Left lobe of liver (tissue), 2 donors: ENCODE results near the gene NPLOC4. TPM values are rescaled to one million over a fixed set of nuclear protein-coding genes. Genes with fewer than 3 reads are reported as not detected.

Source experiments
- ATAC-seq: fragments of 200-7000 bp; cut with Tn5 transposase; one replicate; pipeline ENCODE4 v1.9.1; 2020; ENCODE audit warnings: mild to moderate bottlenecking, moderate library complexity
- DNase-seq: peaks from one replicate; pipeline ENCODE4 v3.0.0-alpha.2; 2020; ENCODE audit warnings: low spot score
- total RNA-seq: library from RNA; stranded (reverse); gene quantifications from one replicate; pipeline ENCODE4 v1.2.1, GENCODE V29; 2021
- donor health status: DM: no; HTN: no; CAD: no; lungs with moderate emphysema.
- donor health status: DM: no; HTN: yes; CAD: no.

The NPLOC4 gene
- total RNA-seq, 1 donor from 2014 or later, result 49.5 TPM

GRCh38 chr17:81665205-81666091, 28.5 kb upstream of the NPLOC4 start:
- peak; percentile 7 for ATAC-seq
- DNase-seq, result no peak

DNA sequence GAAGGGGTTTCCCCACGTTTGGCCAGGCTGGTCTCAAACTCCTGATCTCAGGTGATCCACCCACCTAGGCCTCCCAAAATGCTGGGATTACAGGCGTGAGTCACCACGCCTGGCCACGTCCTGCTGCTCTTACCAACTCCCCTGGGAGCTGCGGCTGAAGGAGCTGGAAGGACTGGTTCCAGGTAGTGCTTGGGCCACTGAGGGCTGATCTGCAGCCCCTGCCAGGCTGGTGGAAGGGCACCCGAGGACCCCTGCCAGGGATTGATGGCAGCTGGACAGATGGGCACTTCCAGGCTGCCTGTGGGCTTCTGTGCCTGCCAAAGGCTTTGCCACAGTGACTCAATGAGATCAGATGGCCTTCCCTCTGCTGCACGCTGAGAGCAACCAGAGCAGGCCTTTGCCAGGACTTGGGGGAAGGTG, 27.1 kb upstream of the NPLOC4 start:
- ATAC-seq, result no peak

GRCh38 chr17:81662002-81662401, 25.1 kb upstream of the NPLOC4 start:
- ATAC-seq, result no peak

More for the DNA sequence above, 27.1 kb upstream of the NPLOC4 start:
- DNase-seq, result no peak

GRCh38 chr17:81660441-81660840, 23.5 kb upstream of the NPLOC4 start:
- DNase-seq (no peak), ATAC-seq (no peak)

More at GRCh38 chr17:81662002-81662401, 25.1 kb upstream of the NPLOC4 start:
- DNase-seq, result no peak

- no peak for ATAC-seq
Observed at GRCh38 chr17:81659038-81659437, 22.1 kb upstream of the NPLOC4 start.

DNA sequence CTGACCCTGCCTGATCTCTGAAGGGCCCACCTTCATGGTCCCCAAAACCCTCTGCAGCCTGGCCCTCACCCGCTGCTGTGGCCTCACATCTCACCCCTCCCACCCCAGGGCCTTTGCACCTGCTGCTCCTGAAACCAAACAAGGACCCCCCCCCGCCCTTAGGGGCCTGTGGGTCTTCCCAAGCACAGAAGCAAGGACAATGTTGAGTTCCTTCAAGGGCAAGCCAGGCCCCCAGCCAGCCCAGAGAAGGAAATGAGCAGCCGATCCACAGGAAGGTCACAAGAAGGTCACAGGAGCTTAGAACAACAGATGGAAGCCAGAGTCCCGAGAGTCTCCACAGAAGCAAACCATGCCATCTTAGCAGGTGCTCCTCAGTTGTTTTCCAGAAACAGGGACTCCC, 19.9 kb upstream of the NPLOC4 start:
- DNase-seq (no peak), ATAC-seq (no peak)

More at GRCh38 chr17:81659038-81659437, 22.1 kb upstream of the NPLOC4 start:
- DNase-seq, result no peak

- DNase-seq (no peak), ATAC-seq (peak; percentile 6)
Observed at GRCh38 chr17:81656118-81656743, 19.3 kb upstream of the NPLOC4 start, which contains the start of gene PDE6G. Gene PDE6G (minus strand): TSS chr17:81656542. CDS start chr17:81653305, 3,237 bp downstream.

DNA sequence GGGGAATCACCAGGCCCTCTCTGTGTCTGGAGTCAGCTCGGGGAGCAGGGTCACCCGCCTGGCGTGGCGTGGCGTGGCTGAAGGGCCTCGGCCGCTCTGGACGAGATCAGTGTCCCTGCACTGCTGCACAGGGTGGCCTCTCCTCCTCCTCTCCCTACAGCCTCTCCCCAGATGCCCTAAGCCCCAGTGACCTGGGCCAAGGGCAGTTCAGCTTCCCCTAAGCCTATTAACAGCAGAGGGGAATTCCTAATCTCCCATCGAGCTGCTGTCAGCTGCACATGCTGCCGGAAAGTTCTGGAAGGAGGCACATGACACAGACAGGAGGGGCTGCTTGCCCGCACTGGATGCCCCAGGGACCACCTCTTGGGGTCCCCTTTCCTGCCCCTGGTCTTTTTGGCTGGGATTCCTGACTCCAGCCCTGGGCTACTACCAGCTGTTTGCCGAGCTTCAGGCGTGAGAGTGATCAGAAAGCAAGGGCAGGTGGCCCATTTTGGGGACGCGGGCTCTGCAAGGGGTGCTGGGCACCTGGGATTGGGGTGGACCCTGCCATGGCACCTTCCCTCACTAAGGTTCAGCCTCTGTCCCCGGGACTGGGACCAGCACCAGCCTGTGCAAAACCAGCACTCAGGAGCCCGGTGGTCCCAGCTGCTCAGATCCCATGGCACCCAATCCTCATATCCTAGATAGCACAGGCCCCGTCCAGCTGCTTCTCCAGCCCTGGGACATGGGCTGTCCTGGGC, 18.6 kb upstream of the NPLOC4 start:
- no peak for DNase-seq

GRCh38 chr17:81652906-81653771, 16.2 kb upstream of the NPLOC4 start:
- DNase-seq, result no peak
- peak; percentile 9 for ATAC-seq

More for the DNA sequence above, 18.6 kb upstream of the NPLOC4 start:
- ATAC-seq, result peak; percentile 8

DNA sequence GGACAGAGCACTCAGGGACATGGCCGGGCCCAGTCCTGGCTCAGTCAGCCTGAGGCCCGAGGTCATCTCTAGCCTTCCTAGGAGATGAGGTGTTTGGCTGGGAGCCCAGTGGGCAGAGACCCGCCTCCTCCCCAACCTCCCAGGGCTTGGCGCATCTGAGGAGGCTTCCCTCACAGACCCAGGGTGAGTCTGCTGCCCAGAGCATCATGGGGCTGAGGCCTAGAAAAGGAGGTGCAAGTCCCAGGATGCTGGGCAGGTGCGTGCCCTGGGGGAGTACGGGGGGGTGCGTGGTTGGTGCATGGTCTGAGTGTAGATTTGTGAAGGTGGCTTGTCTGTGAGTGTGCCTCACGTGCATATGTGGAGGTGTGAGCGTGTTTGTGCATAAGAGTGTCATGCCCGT, 14.8 kb upstream of the NPLOC4 start:
- DNase-seq, result no peak

DNA sequence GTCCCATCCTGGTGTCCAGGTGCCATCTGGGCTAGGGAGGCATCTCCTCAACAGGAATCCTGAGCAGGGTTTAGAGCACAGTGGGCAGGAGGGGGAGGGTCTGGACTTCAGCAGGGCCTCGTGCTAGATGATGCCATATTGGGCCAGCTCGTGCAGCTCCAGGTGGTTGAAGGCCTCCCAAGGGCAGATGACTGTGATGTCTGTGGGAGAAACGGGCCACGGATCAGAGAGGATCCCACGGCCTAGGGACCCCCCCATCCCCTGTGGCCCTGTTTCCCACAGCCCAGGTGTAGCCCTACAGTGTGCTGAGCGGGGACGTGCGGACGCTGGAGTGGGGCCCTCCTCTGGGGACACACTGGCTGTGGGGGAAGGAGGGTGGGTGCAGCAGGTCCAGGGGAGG, 14.0 kb upstream of the NPLOC4 start:
- ATAC-seq, result no peak
- DNase-seq, result no peak

More for the DNA sequence above, 14.8 kb upstream of the NPLOC4 start:
- ATAC-seq, result peak; percentile 4

GRCh38 chr17:81648707-81649085, 11.8 kb upstream of the NPLOC4 start:
- ATAC-seq, result no peak
- no peak for DNase-seq

DNA sequence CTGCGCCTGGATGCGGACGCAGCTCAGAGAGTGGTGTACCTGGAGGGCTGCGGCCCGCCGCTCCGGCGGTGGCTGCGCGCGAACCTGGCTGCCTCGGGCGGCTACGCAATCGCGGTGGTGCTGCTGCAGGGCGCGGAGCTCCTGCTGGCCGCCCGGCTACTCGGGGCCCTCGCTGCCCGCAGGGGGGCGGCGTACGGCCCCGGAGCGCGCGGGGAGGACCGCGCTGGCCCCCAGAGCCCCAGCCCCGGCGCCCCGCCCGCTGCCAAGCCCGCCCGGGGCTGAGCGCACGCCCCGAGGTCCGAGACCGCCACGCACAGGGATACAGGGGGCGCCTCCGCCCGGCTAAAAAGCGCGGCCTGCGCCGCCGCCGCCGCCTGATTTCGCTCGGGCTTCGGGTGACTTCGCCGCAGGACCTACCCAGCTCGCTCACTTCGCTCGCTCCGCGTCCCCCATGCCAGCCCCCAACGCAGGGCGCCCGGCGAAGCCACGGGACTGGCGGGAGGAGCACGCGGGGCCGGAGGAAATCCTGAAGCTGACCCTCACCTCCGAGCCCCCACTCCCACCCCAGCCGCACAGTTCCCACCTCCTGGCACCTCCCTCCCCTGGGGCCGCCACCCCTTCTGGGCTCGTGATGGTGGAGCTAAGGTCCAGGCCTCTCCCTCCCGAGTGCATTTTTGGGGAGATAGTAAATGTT, 11.2 kb upstream of the NPLOC4 start:
- no peak for DNase-seq
- ATAC-seq, result no peak

GRCh38 chr17:81647640-81648012, 10.7 kb upstream of the NPLOC4 start:
- no peak for ATAC-seq

GRCh38 chr17:81646869-81647600, 10.1 kb upstream of the NPLOC4 start:
- ATAC-seq (no peak), DNase-seq (no peak)

More at GRCh38 chr17:81647640-81648012, 10.7 kb upstream of the NPLOC4 start:
- DNase-seq, result no peak

- no peak for DNase-seq
- no peak for ATAC-seq
Observed at GRCh38 chr17:81644976-81645952, 8.4 kb upstream of the NPLOC4 start.

- DNase-seq (no peak), ATAC-seq (no peak)
Observed at GRCh38 chr17:81644496-81644895, 7.6 kb upstream of the NPLOC4 start.
